RWPE2 (cell line): ENCODE results near the gene DLG5.

Source experiments
- ATAC-seq: fragments of 200-7000 bp; cut with Tn5 transposase; 3 replicates; pipeline ENCODE4 v1.9.1; 2021; ENCODE audit warnings: low read depth
- DNase-seq: peaks from one replicate; pipeline ENCODE4 v3.0.0-alpha.2; 2020; ENCODE audit warnings: low spot score
- H3K27ac ChIP-seq: fragments of 450-650 bp; 2 replicates; pipeline ENCODE4 v1.5.1; 2017; ENCODE audit warnings: mild to moderate bottlenecking; ENCODE audit not compliant: poor library complexity, severe bottlenecking
- H3K27me3 ChIP-seq: fragments of 250-450 bp; sonication (Bioruptor Pico); 2 replicates; pipeline ENCODE4 v1.5.1; 2021; ENCODE audit warnings: mild to moderate bottlenecking, moderate library complexity; ENCODE audit not compliant: insufficient read depth, poor library complexity, severe bottlenecking
- H3K36me3 ChIP-seq: fragments of 250-450 bp; sonication (Bioruptor Pico); 2 replicates; pipeline ENCODE4 v1.5.1; 2020; ENCODE audit warnings: low read depth, mild to moderate bottlenecking, moderate library complexity
- H3K4me1 ChIP-seq: fragments of 250-450 bp; sonication (Bioruptor Pico); 2 replicates; pipeline ENCODE4 v1.5.1; 2021; ENCODE audit warnings: mild to moderate bottlenecking, moderate library complexity; ENCODE audit not compliant: insufficient read depth, poor library complexity, severe bottlenecking
- H3K4me3 ChIP-seq: fragments of 250-450 bp; sonication (Bioruptor Pico); 2 replicates; pipeline ENCODE4 v1.5.1; 2021; ENCODE audit warnings: mild to moderate bottlenecking, moderate library complexity; ENCODE audit not compliant: severe bottlenecking
- H3K9me3 ChIP-seq: fragments of 250-450 bp; sonication (Bioruptor Pico); 2 replicates; pipeline ENCODE4 v1.5.1; 2021; ENCODE audit warnings: mild to moderate bottlenecking, moderate library complexity; ENCODE audit not compliant: severe bottlenecking
- CTCF ChIP-seq: fragments of 450-650 bp; IDR thresholded peaks from one replicate; pipeline ENCODE4 v1.5.1; 2017; ENCODE audit warnings: mild to moderate bottlenecking, moderate library complexity; ENCODE audit not compliant: poor library complexity, severe bottlenecking

DLG5 gene

GRCh38 chr10:77913090-77913489, 13.5 kb downstream of the DLG5 start:
- ATAC-seq (no peak), DNase-seq (no peak)
- no peak for TF ChIP-seq CTCF
- Histone ChIP-seq H3K4me3 (no peak overlapping the region), H3K27me3 (no peaks in the 10 kb centered on the region), H3K36me3 (no peaks in the 10 kb centered on the region), H3K27ac (no peak overlapping the region), H3K4me1 (peaks cover 14% of the 10 kb centered on the region), H3K9me3 (no peaks in the 10 kb centered on the region)

- H3K4me1 ChIP-seq, result peaks cover 16% of the 10 kb centered on the region
- no peak for ATAC-seq
Measured at GRCh38 chr10:77912576-77912975, 14.0 kb downstream of the DLG5 start.

GRCh38 chr10:77911535-77912123, 14.9 kb downstream of the DLG5 start:
- no peaks in the 10 kb centered on the region for H3K27me3 ChIP-seq
- peaks cover 6% of the 10 kb centered on the region; the same call in 1 of the 2 replicates for H3K36me3 ChIP-seq
- no peak for TF ChIP-seq CTCF
- no peak overlapping the region for H3K4me3 ChIP-seq
- H3K9me3 ChIP-seq, result no peaks in the 10 kb centered on the region
- no peak overlapping the region for H3K27ac ChIP-seq
- no peak for DNase-seq
- peaks cover 23% of the 10 kb centered on the region for H3K4me1 ChIP-seq
- no peak for ATAC-seq

More at GRCh38 chr10:77912576-77912975, 14.0 kb downstream of the DLG5 start:
- no peak for DNase-seq
- no peak for TF ChIP-seq CTCF
- H3K27me3 ChIP-seq, result no peaks in the 10 kb centered on the region
- H3K27ac ChIP-seq, result no peak overlapping the region
- no peak overlapping the region for H3K4me3 ChIP-seq
- H3K9me3 ChIP-seq, result no peaks in the 10 kb centered on the region
- H3K36me3 ChIP-seq, result peaks cover 2% of the 10 kb centered on the region; the same call in 1 of the 2 replicates

- no peaks in the 10 kb centered on the region for H3K9me3 ChIP-seq
- no peaks in the 10 kb centered on the region for H3K27me3 ChIP-seq
- H3K36me3 ChIP-seq, result peaks cover 6% of the 10 kb centered on the region; the same call in 1 of the 2 replicates
- H3K27ac ChIP-seq, result peak overlapping the region; percentile 48
- no peak overlapping the region for H3K4me3 ChIP-seq
- H3K4me1 ChIP-seq, result peaks cover 23% of the 10 kb centered on the region
- ATAC-seq, result no peak
- no peak for DNase-seq
- TF ChIP-seq CTCF, result no peak
Measured at GRCh38 chr10:77910524-77911145, 15.9 kb downstream of the DLG5 start.
